GM23338 (cell line): Measurements from ENCODE around the gene FNDC1. TPM values are rescaled to one million over a fixed set of nuclear protein-coding genes. Genes with fewer than 3 reads are reported as not detected.

Experiments used
- ATAC-seq: fragments of 200-7000 bp; cut with Tn5 transposase; 3 replicates; pipeline ENCODE4 v1.9.1; 2020
- DNase-seq: peaks from one replicate; pipeline ENCODE4 v3.0.0-alpha.2; 2015; ENCODE audit warnings: low spot score
- H2AFZ ChIP-seq: fragments of 200-600 bp; sonication (generic); 2 replicates; pipeline ENCODE4 v1.8.0; 2016; ENCODE audit warnings: antibody characterized with exemption, mild to moderate bottlenecking, moderate library complexity
- H3F3A ChIP-seq: fragments of 200-600 bp; sonication (generic); replicated peaks from 2 replicates; pipeline ENCODE4 v1.8.0; 2017; ENCODE audit warnings: antibody characterized with exemption, mixed run types, low read depth
- H3K27ac ChIP-seq: fragments of 200-600 bp; sonication (generic); 2 replicates; pipeline ENCODE4 v1.6.1; 2016; ENCODE audit warnings: low read depth
- H3K27me3 ChIP-seq: fragments of 200-600 bp; sonication (generic); 2 replicates; pipeline ENCODE4 v1.8.0; 2016; ENCODE audit warnings: mild to moderate bottlenecking, mixed run types, moderate library complexity; ENCODE audit not compliant: insufficient read depth
- H3K36me3 ChIP-seq: fragments of 200-600 bp; sonication (generic); 2 replicates; pipeline ENCODE4 v1.8.0; 2016; ENCODE audit warnings: mild to moderate bottlenecking; ENCODE audit not compliant: insufficient read depth
- H3K4me1 ChIP-seq: fragments of 200-600 bp; sonication (generic); 2 replicates; pipeline ENCODE4 v1.8.0; 2016; ENCODE audit warnings: mild to moderate bottlenecking, moderate library complexity; ENCODE audit not compliant: insufficient read depth
- H3K4me2 ChIP-seq: fragments of 200-600 bp; sonication (generic); 2 replicates; pipeline ENCODE4 v1.7.1; 2017; ENCODE audit warnings: mixed run types
- H3K4me3 ChIP-seq: fragments of 200-600 bp; sonication (generic); 2 replicates; pipeline ENCODE4 v1.6.1; 2016; ENCODE audit warnings: mixed run types
- H3K79me2 ChIP-seq: fragments of 200-600 bp; sonication (generic); replicated peaks from 2 replicates; pipeline ENCODE4 v1.8.0; 2017; ENCODE audit warnings: mild to moderate bottlenecking; ENCODE audit not compliant: insufficient read depth
- H3K9me2 ChIP-seq: fragments of 200-600 bp; sonication (generic); 2 replicates; pipeline ENCODE4 v1.8.0; 2017; ENCODE audit not compliant: insufficient read depth
- H4K20me1 ChIP-seq: fragments of 200-600 bp; sonication (generic); replicated peaks from 2 replicates; pipeline ENCODE4 v1.8.0; 2017; ENCODE audit warnings: mild to moderate bottlenecking; ENCODE audit not compliant: insufficient read depth
- H3K27ac Mint-ChIP-seq: 2 replicates; pipeline ENCODE4 v1.8.0; 2020; ENCODE audit warnings: inconsistent platforms, mild to moderate bottlenecking, moderate library complexity, mixed read lengths
- H3K27me3 Mint-ChIP-seq: 3 replicates; pipeline ENCODE4 v1.8.0; 2022; ENCODE audit warnings: low read depth, mild to moderate bottlenecking, moderate library complexity, mixed read lengths, inconsistent platforms; ENCODE audit not compliant: insufficient read depth, poor library complexity
- H3K36me3 Mint-ChIP-seq: 3 replicates; pipeline ENCODE4 v1.8.0; 2021; ENCODE audit warnings: low read depth, mild to moderate bottlenecking, inconsistent platforms, moderate library complexity, mixed read lengths
- H3K4me1 Mint-ChIP-seq: 3 replicates; pipeline ENCODE4 v1.8.0; 2020; ENCODE audit warnings: mild to moderate bottlenecking, inconsistent platforms, mixed read lengths
- H3K4me3 Mint-ChIP-seq: 3 replicates; pipeline ENCODE4 v1.8.0; 2021; ENCODE audit warnings: moderate library complexity, mild to moderate bottlenecking, inconsistent platforms, mixed read lengths
- H3K9me3 Mint-ChIP-seq: 3 replicates; pipeline ENCODE4 v1.8.0; 2020; ENCODE audit warnings: moderate library complexity, mild to moderate bottlenecking, inconsistent platforms, mixed read lengths
- CREB1 ChIP-seq: fragments of 250-450 bp; sonication (Bioruptor Pico); IDR thresholded peaks from 2 replicates; pipeline ENCODE4 v1.5.0; 2020; ENCODE audit warnings: low read depth, mild to moderate bottlenecking, moderate library complexity
- EZH2 ChIP-seq: fragments of 200-600 bp; sonication (generic); IDR thresholded peaks from one replicate; pipeline ENCODE4 v1.8.0; 2017; ENCODE audit warnings: antibody characterized with exemption, mild to moderate bottlenecking, low read depth; ENCODE audit not compliant: unreplicated experiment
- EZH2phosphoT487 ChIP-seq: fragments of 200-600 bp; sonication (generic); IDR thresholded peaks from one replicate; pipeline ENCODE4 v1.8.1; 2018; ENCODE audit warnings: antibody characterized with exemption; ENCODE audit not compliant: unreplicated experiment
- JUNB ChIP-seq: IDR thresholded peaks from one replicate; pipeline ENCODE4 v1.6.1; 2016; ENCODE audit warnings: antibody characterized with exemption; ENCODE audit not compliant: unreplicated experiment
- NANOG ChIP-seq: IDR thresholded peaks from 2 replicates; pipeline ENCODE4 v1.6.1; 2016; ENCODE audit warnings: antibody characterized with exemption, borderline replicate concordance
- STAT1 ChIP-seq: IDR thresholded peaks from one replicate; pipeline ENCODE4 v1.6.1; 2016; ENCODE audit warnings: antibody characterized with exemption; ENCODE audit not compliant: unreplicated experiment
- ZNF114 ChIP-seq: fragments of 250-450 bp; sonication (Bioruptor Pico); IDR thresholded peaks from 2 replicates; pipeline ENCODE4 v1.5.0; 2020; ENCODE audit warnings: mild to moderate bottlenecking, moderate library complexity
- ZNF331 ChIP-seq: fragments of 250-450 bp; sonication (Bioruptor Pico); IDR thresholded peaks from 2 replicates; pipeline ENCODE4 v1.5.0; 2020; ENCODE audit warnings: low read depth, mild to moderate bottlenecking, moderate library complexity
- polyA plus RNA-seq: library from polyadenylated mRNA; unstranded; fragments of >200 nt; fragmentation: Nextera tagmentation; extraction: Ambion mirVana; gene quantifications from 2 replicates; pipeline ENCODE4 v1.2.1, GENCODE V29; 2016
- total RNA-seq: library from RNA; depleted of rRNA; stranded (reverse); fragments of >200 nt; shearing (Covaris generic); gene quantifications from 2 replicates; pipeline ENCODE4 v1.2.3, GENCODE V29; 2014
- TF ChIP-seq, protein P1 (sequence below): IDR thresholded peaks from 2 replicates; pipeline ENCODE4 v1.6.1; 2016; ENCODE audit warnings: antibody characterized with exemption
- TF ChIP-seq, protein P2 (sequence below), 2 experiments: fragments of 200-600 bp in 1 of 2; sonication (generic) in 1 of 2; conservative IDR thresholded peaks; 2 replicates each; pipeline versions ENCODE4 v1.5.1 to v1.6.1; 2016 to 2017; ENCODE audit warnings: antibody characterized with exemption in 2 of 2, low read depth in 2 of 2, mild to moderate bottlenecking in 2 of 2, moderate library complexity in 1 of 2
- TF ChIP-seq, protein P3 (sequence below): fragments of 250-450 bp; sonication (Bioruptor Pico); IDR thresholded peaks from 2 replicates; pipeline ENCODE4 v1.5.0; 2020; ENCODE audit warnings: mild to moderate bottlenecking, moderate library complexity
- TF ChIP-seq, protein P4 (sequence below): IDR thresholded peaks from one replicate; pipeline ENCODE4 v1.6.1; 2018; ENCODE audit warnings: antibody characterized with exemption; ENCODE audit not compliant: unreplicated experiment

FNDC1 gene
- total and polyA plus RNA-seq, 2 experiments from 2014 or later: 0.38 to 0.57 TPM

DNA sequence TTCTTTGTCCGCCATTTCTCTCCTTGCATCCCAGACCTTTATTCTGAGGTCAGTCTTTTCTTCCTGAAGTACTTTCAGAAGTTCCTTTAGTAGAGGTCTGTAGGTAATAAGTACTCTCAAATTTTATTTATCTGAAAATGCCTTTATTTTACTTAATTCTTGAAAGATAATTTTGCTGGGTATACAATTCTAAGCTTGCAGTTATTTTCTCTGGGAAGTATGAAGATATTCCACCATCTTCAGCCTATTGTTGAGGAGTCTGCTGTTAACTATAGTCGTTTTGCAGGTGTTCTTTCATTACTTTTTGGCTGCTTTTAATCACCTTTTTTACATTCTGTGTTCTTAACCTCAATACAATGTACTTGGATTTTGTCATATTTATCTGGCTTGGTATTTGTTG is 13.5 kb upstream of the FNDC1 start (continued):
- TF ChIP-seq STAT1: no peak
- TF ChIP-seq, protein P1, sequence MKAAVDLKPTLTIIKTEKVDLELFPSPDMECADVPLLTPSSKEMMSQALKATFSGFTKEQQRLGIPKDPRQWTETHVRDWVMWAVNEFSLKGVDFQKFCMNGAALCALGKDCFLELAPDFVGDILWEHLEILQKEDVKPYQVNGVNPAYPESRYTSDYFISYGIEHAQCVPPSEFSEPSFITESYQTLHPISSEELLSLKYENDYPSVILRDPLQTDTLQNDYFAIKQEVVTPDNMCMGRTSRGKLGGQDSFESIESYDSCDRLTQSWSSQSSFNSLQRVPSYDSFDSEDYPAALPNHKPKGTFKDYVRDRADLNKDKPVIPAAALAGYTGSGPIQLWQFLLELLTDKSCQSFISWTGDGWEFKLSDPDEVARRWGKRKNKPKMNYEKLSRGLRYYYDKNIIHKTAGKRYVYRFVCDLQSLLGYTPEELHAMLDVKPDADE: no peak

DNA sequence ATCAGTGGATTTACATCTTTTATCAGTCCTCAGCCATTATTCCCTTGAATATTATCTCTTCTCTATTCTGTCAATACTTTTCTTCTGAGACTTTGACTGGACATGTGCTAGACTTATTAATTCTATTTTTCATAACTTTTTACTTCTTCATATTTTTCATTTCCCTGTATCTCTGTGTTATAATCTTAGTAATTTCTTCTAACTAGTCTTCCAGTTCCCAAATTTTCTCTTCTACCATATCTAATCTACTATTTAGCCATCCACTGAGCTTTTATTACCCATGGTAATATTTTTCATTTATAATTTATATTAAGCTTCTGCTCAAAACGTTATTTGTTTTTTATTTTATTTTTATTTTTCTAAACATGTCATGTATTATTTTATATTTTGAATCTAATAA is 13.1 kb upstream of the FNDC1 start:
- Histone ChIP-seq H3K4me1 (no peaks in the 10 kb centered on the region), H3K4me3 (no peak overlapping the region), H2AFZ (no peak overlapping the region), H3K27ac (no peak overlapping the region), H3K79me2 (no peaks in the 10 kb centered on the region), H3K27me3 (no peaks in the 10 kb centered on the region), H4K20me1 (no peaks in the 10 kb centered on the region), H3K36me3 (no peaks in the 10 kb centered on the region; the same call in 1 of the 2 replicates), H3K4me2 (no peak overlapping the region), H3K9me2 (no peaks in the 10 kb centered on the region), H3F3A (no peaks in the 10 kb centered on the region)
- Mint-ChIP-seq H3K27ac (no peak overlapping the region), H3K27me3 (peaks cover 3% of the 10 kb centered on the region), H3K4me1 (no peaks in the 10 kb centered on the region), H3K36me3 (no peaks in the 10 kb centered on the region), H3K4me3 (no peak overlapping the region), H3K9me3 (peaks cover 21% of the 10 kb centered on the region; the same call in 2 of the 3 replicates)
- DNase-seq (no peak), ATAC-seq (no peak)
- TF ChIP-seq CREB1 (CRISPR knock-in tag): no peak
- TF ChIP-seq, protein P2, sequence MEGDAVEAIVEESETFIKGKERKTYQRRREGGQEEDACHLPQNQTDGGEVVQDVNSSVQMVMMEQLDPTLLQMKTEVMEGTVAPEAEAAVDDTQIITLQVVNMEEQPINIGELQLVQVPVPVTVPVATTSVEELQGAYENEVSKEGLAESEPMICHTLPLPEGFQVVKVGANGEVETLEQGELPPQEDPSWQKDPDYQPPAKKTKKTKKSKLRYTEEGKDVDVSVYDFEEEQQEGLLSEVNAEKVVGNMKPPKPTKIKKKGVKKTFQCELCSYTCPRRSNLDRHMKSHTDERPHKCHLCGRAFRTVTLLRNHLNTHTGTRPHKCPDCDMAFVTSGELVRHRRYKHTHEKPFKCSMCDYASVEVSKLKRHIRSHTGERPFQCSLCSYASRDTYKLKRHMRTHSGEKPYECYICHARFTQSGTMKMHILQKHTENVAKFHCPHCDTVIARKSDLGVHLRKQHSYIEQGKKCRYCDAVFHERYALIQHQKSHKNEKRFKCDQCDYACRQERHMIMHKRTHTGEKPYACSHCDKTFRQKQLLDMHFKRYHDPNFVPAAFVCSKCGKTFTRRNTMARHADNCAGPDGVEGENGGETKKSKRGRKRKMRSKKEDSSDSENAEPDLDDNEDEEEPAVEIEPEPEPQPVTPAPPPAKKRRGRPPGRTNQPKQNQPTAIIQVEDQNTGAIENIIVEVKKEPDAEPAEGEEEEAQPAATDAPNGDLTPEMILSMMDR (conservative IDR thresholded peaks at IDR 0.05; ENCODE audit: low read depth in 2 of 2): no peak
- no peak for TF ChIP-seq ZNF114
- TF ChIP-seq, protein P3, sequence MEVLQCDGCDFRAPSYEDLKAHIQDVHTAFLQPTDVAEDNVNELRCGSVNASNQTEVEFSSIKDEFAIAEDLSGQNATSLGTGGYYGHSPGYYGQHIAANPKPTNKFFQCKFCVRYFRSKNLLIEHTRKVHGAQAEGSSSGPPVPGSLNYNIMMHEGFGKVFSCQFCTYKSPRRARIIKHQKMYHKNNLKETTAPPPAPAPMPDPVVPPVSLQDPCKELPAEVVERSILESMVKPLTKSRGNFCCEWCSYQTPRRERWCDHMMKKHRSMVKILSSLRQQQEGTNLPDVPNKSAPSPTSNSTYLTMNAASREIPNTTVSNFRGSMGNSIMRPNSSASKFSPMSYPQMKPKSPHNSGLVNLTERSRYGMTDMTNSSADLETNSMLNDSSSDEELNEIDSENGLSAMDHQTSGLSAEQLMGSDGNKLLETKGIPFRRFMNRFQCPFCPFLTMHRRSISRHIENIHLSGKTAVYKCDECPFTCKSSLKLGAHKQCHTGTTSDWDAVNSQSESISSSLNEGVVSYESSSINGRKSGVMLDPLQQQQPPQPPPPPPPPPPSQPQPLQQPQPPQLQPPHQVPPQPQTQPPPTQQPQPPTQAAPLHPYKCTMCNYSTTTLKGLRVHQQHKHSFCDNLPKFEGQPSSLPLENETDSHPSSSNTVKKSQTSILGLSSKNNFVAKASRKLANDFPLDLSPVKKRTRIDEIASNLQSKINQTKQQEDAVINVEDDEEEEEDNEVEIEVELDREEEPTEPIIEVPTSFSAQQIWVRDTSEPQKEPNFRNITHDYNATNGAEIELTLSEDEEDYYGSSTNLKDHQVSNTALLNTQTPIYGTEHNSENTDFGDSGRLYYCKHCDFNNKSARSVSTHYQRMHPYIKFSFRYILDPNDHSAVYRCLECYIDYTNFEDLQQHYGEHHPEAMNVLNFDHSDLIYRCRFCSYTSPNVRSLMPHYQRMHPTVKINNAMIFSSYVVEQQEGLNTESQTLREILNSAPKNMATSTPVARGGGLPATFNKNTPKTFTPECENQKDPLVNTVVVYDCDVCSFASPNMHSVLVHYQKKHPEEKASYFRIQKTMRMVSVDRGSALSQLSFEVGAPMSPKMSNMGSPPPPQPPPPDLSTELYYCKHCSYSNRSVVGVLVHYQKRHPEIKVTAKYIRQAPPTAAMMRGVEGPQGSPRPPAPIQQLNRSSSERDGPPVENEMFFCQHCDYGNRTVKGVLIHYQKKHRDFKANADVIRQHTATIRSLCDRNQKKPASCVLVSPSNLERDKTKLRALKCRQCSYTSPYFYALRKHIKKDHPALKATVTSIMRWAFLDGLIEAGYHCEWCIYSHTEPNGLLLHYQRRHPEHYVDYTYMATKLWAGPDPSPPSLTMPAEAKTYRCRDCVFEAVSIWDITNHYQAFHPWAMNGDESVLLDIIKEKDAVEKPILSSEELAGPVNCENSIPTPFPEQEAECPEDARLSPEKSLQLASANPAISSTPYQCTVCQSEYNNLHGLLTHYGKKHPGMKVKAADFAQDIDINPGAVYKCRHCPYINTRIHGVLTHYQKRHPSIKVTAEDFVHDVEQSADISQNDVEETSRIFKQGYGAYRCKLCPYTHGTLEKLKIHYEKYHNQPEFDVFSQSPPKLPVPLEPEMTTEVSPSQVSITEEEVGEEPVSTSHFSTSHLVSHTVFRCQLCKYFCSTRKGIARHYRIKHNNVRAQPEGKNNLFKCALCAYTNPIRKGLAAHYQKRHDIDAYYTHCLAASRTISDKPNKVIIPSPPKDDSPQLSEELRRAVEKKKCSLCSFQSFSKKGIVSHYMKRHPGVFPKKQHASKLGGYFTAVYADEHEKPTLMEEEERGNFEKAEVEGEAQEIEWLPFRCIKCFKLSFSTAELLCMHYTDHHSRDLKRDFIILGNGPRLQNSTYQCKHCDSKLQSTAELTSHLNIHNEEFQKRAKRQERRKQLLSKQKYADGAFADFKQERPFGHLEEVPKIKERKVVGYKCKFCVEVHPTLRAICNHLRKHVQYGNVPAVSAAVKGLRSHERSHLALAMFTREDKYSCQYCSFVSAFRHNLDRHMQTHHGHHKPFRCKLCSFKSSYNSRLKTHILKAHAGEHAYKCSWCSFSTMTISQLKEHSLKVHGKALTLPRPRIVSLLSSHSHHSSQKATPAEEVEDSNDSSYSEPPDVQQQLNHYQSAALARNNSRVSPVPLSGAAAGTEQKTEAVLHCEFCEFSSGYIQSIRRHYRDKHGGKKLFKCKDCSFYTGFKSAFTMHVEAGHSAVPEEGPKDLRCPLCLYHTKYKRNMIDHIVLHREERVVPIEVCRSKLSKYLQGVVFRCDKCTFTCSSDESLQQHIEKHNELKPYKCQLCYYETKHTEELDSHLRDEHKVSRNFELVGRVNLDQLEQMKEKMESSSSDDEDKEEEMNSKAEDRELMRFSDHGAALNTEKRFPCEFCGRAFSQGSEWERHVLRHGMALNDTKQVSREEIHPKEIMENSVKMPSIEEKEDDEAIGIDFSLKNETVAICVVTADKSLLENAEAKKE (CRISPR knock-in tag): no peak
- TF ChIP-seq STAT1: no peak
- TF ChIP-seq EZH2: no peak
- no peak for TF ChIP-seq JUNB
- TF ChIP-seq, protein P4, sequence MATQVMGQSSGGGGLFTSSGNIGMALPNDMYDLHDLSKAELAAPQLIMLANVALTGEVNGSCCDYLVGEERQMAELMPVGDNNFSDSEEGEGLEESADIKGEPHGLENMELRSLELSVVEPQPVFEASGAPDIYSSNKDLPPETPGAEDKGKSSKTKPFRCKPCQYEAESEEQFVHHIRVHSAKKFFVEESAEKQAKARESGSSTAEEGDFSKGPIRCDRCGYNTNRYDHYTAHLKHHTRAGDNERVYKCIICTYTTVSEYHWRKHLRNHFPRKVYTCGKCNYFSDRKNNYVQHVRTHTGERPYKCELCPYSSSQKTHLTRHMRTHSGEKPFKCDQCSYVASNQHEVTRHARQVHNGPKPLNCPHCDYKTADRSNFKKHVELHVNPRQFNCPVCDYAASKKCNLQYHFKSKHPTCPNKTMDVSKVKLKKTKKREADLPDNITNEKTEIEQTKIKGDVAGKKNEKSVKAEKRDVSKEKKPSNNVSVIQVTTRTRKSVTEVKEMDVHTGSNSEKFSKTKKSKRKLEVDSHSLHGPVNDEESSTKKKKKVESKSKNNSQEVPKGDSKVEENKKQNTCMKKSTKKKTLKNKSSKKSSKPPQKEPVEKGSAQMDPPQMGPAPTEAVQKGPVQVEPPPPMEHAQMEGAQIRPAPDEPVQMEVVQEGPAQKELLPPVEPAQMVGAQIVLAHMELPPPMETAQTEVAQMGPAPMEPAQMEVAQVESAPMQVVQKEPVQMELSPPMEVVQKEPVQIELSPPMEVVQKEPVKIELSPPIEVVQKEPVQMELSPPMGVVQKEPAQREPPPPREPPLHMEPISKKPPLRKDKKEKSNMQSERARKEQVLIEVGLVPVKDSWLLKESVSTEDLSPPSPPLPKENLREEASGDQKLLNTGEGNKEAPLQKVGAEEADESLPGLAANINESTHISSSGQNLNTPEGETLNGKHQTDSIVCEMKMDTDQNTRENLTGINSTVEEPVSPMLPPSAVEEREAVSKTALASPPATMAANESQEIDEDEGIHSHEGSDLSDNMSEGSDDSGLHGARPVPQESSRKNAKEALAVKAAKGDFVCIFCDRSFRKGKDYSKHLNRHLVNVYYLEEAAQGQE: no peak
- TF ChIP-seq NANOG: no peak
- no peak for TF ChIP-seq ZNF331
- no peak for TF ChIP-seq EZH2phosphoT487
- TF ChIP-seq, protein P1: no peak
